Measurements from ENCODE around the gene TPM3. TPM values are rescaled to one million over a fixed set of nuclear protein-coding genes. Genes with fewer than 3 reads are reported as not detected.

Gene TPM3
- total RNA-seq, 1 donor from 2014 or later = 569 TPM

DNA sequence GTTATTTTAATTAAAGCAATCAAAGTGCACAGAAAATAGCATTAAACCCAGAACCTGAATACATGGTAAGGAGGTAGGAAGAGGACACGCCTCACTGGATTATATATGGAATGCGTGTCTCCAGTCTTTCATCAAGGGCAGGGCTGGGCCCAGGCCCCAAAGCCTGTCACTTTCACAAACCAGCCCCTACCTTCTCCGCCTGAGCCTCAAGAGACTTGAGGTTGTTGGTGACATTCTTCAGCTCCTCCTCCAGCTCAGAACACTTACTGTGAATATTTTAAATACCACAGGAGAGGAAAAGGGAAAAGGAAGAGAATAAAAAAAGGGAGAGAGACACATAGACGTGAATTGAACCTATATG lies 20.7 kb downstream of the TPM3 start:
- TF ChIP-seq CTCF (conservative IDR thresholded peaks at IDR 0.05; ENCODE audit: low read depth, low read length) = no peak
- no peak overlapping the region for H3K4me3 ChIP-seq (ENCODE audit: low read depth, low read length)
- no peak for DNase-seq (ENCODE audit: low read depth)

DNA sequence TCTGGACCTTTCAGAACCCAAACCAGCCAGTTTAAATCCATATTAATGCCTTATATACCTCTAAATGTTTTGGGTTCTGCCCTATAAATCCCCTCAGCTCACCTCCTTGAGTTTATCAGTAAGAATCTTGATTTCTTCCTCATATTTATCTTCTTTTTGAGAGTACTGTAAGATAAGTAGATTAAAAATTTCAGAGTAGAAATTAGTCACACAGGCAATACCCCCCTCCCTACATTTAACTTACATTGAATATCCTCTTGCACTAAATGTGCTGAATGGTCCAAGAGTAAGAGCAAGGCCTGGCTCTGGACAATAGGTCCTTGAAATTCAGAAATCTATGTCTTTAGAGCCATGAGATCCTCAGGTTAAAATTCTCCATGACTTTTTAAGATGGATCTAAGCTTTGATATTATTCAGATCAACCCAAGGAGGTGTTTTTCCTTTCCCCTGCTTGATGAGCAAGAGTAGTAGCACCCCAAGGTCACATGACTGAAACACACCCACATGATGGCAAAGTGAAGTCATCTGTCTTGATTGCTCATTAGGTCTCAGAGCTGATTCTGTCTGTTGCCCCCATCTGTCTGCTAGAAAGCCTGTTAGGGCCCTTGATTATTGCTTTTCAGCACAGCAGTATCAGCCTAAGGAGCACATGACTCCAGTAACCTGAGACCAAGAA lies 21.2 kb downstream of the TPM3 start:
- H3K4me3 ChIP-seq (ENCODE audit: low read depth, low read length) = no peak overlapping the region
- no peak for TF ChIP-seq CTCF (conservative IDR thresholded peaks at IDR 0.05; ENCODE audit: low read depth, low read length)
- no peak for DNase-seq (ENCODE audit: low read depth)

DNA sequence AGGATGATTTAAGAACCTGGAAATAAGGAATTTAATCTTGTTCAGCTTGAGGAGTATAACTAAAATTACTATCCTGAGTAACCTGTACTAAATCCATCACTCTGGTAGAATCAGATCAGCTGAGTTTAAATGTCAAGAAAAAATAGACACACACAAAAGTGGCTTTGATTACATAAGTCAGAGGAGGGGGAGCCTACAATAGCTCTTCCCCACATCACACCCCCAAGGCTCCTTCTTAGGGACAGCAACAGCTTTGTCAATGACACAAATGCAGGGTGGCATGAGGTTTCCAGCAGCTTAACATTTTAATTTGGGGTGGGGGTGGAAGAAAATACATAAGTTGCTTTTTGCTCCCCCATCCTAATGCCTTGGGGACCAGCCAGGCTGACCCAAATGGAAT lies 24.4 kb downstream of the TPM3 start:
- no peak overlapping the region for H3K4me3 ChIP-seq (ENCODE audit: low read depth, low read length)
- DNase-seq (ENCODE audit: low read depth) = no peak
- no peak for TF ChIP-seq CTCF (conservative IDR thresholded peaks at IDR 0.05; ENCODE audit: low read depth, low read length)

GRCh38 chr1:154166207-154166606 lies 25.7 kb downstream of the TPM3 start:
- no peak overlapping the region for H3K4me3 ChIP-seq (ENCODE audit: low read depth, low read length)
- no peak for DNase-seq (ENCODE audit: low read depth)
- no peak for TF ChIP-seq CTCF (conservative IDR thresholded peaks at IDR 0.05; ENCODE audit: low read depth, low read length)

DNA sequence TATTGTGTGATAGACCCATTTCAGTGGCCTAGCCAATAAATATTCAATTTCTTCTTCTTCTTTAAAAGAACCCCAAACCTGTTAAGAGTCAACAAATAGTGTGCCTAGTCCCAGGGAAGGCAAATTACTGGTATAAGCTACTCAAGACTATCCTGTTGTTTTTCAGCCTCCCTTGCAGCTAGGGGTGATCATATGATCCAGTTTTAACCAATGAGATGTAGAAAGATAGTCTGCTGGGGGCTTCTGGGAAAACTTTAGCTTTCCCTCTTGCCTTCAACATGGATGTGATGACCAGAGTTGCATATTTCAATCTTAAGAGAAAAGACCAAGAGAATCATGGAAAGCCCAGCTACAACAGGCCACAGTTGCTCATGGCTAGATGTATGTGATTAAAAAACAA lies 32.3 kb downstream of the TPM3 start:
- no peak overlapping the region for H3K4me3 ChIP-seq (ENCODE audit: low read depth, low read length)
- DNase-seq (ENCODE audit: low read depth) = no peak
- no peak for TF ChIP-seq CTCF (conservative IDR thresholded peaks at IDR 0.05; ENCODE audit: low read depth, low read length)

DNA sequence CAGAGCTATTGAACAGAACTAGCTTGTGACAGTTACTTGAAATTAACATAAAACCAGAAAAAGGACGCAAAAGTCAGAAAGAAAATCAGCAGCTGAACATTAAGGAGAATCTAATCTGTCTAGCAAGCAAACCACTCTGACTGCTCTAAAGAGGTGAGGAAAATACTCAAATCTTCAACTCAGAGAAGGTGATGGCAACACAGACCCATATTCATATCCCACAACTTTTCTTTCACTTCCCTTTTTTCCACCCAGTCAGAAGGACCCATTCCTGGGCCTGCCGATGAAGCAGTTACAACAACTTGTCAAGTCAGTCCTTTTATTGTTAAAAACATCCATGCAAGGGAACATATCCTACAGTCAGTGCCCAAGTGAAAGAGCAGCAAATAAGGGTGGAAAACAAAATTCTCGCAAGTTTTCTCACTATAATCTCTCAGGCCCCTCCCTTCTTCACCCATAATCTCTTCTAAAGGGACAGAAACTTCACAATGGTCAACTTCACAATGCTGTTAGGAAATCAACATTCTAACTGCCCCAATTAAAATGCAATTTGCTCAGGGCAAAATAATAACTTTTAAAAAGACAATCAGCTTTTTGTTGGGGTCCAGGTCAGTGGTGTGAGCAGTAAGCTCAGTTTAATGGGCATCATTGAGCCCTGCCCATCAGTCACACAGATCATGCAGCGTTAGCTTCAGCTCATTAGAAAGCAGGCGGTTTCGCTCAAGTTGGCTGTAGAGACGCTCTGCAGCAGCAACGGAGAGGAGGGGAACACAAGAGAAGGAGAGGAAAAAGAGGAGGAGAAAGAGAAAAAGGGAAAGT lies 33.4 kb downstream of the TPM3 start:
- TF ChIP-seq CTCF (conservative IDR thresholded peaks at IDR 0.05; ENCODE audit: low read depth, low read length) = no peak
- no peak for DNase-seq (ENCODE audit: low read depth)
- no peak overlapping the region for H3K4me3 ChIP-seq (ENCODE audit: low read depth, low read length)
